ENCODE measurements around the gene ADAMTS13. TPM values are rescaled to one million over a fixed set of nuclear protein-coding genes. Genes with fewer than 3 reads are reported as not detected.

The ADAMTS13 gene
- total and polyA plus RNA-seq, 11 donors = 0.64 to 5.8 (median 2.7) TPM

DNA sequence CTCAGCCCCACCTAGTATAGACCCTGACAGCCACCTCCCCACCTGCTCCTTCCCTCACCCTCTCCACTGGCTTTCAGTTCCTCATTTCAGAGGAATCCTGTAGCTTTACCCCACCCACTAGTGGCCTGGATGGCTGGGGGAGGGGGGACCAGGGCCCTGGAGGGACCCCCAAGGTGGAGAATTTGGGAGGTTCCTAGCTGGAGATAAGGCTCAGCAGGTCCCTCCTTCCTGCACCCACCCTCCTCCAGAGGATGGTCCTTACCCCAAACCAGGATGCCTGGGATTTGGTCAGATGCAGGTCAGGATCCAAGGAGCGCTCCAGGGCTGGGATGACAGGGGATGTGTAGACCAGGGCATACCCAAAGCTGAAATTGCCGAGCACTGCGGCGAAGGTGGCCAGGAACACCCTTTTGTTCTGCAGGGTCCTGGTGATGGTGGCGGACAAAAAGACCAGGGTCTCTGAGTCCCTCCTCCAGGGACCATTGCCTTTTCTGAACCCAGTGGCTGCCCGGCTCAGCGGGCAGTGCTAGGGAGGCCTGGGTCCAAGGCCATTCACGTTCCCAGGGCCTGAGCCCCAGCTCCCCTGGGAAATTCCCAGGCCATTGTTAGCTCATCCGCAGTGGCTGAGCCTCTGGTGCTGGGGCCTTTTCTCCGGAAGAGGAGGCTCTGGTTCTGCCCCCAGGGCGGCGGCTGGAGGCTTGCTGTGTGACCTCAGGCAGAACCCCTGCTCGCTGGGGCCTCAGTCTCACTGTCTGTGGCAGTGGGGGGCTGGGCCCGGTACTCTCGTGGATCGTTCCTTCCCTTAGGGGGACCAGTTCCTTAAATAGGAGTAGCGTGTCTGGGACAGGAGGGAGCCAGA lies 56.1 kb downstream of the ADAMTS13 start:
- H3K4me3 ChIP-seq = peak overlapping the region; percentile 28 to 84 (median 64)
- H3K4me1 ChIP-seq = peaks cover 0 to 61% (median 17%) of the 10 kb centered on the region in 12 donors
- TF ChIP-seq, protein P1, sequence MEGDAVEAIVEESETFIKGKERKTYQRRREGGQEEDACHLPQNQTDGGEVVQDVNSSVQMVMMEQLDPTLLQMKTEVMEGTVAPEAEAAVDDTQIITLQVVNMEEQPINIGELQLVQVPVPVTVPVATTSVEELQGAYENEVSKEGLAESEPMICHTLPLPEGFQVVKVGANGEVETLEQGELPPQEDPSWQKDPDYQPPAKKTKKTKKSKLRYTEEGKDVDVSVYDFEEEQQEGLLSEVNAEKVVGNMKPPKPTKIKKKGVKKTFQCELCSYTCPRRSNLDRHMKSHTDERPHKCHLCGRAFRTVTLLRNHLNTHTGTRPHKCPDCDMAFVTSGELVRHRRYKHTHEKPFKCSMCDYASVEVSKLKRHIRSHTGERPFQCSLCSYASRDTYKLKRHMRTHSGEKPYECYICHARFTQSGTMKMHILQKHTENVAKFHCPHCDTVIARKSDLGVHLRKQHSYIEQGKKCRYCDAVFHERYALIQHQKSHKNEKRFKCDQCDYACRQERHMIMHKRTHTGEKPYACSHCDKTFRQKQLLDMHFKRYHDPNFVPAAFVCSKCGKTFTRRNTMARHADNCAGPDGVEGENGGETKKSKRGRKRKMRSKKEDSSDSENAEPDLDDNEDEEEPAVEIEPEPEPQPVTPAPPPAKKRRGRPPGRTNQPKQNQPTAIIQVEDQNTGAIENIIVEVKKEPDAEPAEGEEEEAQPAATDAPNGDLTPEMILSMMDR (IDR thresholded peaks at IDR 0.05) = no peak
- TF ChIP-seq POLR2A (IDR thresholded peaks at IDR 0.05) = no peak
- DNase-seq (peak; percentile 58 to 72 (median 68)), ATAC-seq (peak; percentile 34 to 72 (median 44))
- peak overlapping the region in 11 of 12 donors; percentile 52 to 87 (median 83) for H3K27ac ChIP-seq
- WGBS, 4 donors = 25 to 35% (median 35%) methylated on average over 4 to 17 of the region's 17 CpGs
- no peaks in the 10 kb centered on the region for H3K9me3 ChIP-seq
- no peaks in the 10 kb centered on the region for H3K27me3 ChIP-seq
- intact Hi-C loops (cut with DNase I) = loop anchor here in 3 of 10 donors (2.0 kb wide), 3 partner anchors 17 to 71 kb away; partner anchors contain the start of gene CACFD1 (in 1 of the 3)
- peaks cover 0 to 28% (median 3%) of the 10 kb centered on the region in 9 donors for H3K36me3 ChIP-seq

DNA sequence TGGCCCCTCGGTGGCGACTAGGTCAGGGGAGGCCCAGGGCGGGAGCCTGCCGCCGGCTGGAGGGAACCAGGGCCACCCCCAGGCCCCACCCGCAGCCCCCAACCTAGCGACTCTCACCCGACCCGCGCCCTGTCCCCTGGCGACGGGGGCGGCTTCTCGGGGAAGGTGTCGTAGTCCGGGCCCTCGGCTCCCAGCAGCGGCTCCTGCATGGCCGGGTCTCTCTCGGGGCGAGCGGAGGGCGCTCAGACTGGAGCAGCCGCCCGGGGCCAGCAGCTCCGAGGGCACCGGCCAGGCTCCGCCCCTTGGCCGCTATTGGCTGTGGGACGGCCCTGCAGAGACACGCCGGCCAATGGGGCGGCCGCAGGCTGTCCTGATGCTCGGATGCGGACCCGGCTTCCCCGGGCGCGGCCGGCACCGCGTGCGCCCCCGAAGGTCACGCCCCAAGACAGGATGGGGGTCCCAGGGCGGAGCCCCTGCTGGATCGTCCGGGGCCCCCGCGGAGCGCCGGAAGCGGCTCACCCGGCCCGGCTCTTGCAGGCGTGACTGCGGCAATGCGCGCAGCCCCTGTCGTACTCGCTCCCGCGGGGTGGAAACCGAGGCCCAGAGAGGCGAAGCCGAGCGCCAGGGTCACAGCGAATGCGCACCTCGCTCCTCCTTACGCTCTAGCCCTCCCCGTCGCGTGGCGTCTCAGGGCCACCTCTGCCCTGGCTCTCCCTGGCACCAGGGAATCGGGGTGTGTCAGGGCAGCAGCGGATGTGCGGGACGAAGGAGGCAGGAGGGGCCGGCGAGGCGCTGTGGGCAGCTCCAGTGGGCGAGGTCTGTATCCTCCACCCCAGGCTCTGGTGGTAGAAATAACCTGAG lies 56.9 kb downstream of the ADAMTS13 start, which contains the start of gene SLC2A6:
Gene SLC2A6 (minus strand): TSS at position 249 of the 861 bp plus-strand sequence. CDS start 40 bp downstream, at position 209.
- peak within 1 kb of the TSS; percentile 28 to 84 (median 64) for H3K4me3 ChIP-seq
- H3K9me3 ChIP-seq = no peaks in the 10 kb centered on the region
- WGBS, 4 donors = 1% methylated on average over 31 to 84 of the region's 84 CpGs
- intact Hi-C loops (cut with DNase I) = loop anchor here in 3 of 10 donors (2.0 kb wide), 3 partner anchors 18 to 72 kb away; partner anchors contain the start of gene CACFD1 (in 1 of the 3)
- peaks cover 0 to 53% (median 17%) of the 10 kb centered on the region in 12 donors for H3K4me1 ChIP-seq
- no peaks in the 10 kb centered on the region for H3K27me3 ChIP-seq
- H3K36me3 ChIP-seq = peaks cover 0 to 20% (median 3%) of the 10 kb centered on the region in 9 donors
- peak within 1 kb of the TSS in 11 of 12 donors; percentile 52 to 87 (median 83) for H3K27ac ChIP-seq
- peak in 1 of 2 donors; percentile 79 for TF ChIP-seq POLR2A (IDR thresholded peaks at IDR 0.05)
- TF ChIP-seq, protein P1 (IDR thresholded peaks at IDR 0.05) = no peak
- ATAC-seq (peak; percentile 91 to 99 (median 98)), DNase-seq (peak; percentile 88 to 93 (median 92))

DNA sequence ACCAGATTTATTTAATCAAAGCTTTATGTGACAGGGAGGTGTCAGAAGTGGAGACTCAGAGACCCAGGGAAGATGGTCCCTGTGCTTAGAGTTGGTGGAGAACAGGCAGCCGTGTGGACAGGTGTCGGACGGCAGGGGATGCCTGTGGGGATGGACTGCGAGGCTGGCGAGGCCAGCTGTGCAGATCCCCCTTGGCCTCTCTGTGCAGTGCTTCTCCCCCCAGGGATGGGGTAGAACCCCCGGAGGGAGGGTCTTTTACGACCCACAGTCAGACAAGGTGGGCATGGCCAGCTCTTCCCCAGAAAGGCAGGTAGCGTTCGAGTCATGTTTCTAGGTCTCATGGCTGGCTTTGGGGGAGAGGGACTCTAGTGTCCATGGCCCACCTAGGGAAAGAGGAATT lies 61.4 kb downstream of the ADAMTS13 start:
- WGBS, 4 donors = 83 to 88% (median 87%) methylated on average over 9 of the region's 9 CpGs
- peak in 2 of 5 donors; percentile 9 to 33 for DNase-seq
- H3K27ac ChIP-seq = no peak overlapping the region
- ATAC-seq = no peak
- TF ChIP-seq POLR2A (IDR thresholded peaks at IDR 0.05) = no peak
- TF ChIP-seq, protein P1 (IDR thresholded peaks at IDR 0.05) = no peak
- peaks cover 0 to 4% (median 0%) of the 10 kb centered on the region in 9 donors for H3K27me3 ChIP-seq
- no peaks in the 10 kb centered on the region for H3K9me3 ChIP-seq
- peaks cover 0 to 24% (median 12%) of the 10 kb centered on the region in 12 donors for H3K4me1 ChIP-seq
- no peaks in the 10 kb centered on the region for H3K36me3 ChIP-seq
- intact Hi-C loops (cut with DNase I) = loop anchor here in 3 of 10 donors (2.0 to 10.0 kb wide), 3 partner anchors 77 to 295 kb away; partner anchors contain the start of genes MED22 (in 1 of the 3) and RPL7A (in 1 of the 3)
- H3K4me3 ChIP-seq = no peak overlapping the region

All from heart left ventricle (tissue), 16 donors.